ENCODE measurements around the gene NXPE3. TPM values are rescaled to one million over a fixed set of nuclear protein-coding genes. Genes with fewer than 3 reads are reported as not detected.
"Not testable (repeated sequence)": the region's sequence is repeated elsewhere in the genome, so short reads cannot be mapped to it uniquely, and the experiment has no call there.

The NXPE3 gene
- total RNA-seq, 1 experiment from 2014 or later = 15.9 TPM

DNA sequence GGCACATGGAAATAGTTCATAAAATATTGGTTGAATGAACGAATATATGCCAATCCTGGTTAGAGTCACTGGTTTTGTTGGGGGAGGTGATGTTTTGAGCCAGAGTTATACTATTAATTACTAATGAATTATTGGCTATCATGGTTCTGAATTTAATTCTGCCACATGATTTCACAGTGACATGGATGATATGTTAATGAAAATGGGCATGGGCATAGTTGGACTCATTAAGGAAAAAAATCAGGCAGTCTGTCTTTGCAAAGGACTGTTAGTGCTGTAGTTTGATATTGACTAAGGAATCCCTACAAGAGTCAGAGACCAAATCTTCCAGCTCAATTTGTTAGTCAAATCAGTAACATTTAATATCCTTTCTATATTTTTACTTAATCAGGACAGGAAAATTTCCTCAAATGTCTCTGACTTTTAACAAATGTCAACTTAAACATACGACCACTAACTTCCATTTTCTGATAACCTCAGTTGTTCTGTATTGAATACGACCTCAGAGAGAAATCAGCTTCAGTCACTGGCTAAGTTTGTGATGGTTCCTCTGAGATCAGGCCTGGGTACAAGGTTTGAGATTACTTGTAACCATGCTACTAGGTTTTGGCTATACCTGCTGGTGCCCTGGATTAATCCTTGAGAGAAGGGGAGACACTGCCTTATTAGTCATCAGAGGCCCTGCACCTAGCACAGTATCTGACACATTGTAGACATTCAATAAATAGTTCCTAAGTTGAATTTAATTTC lies 83.6 kb downstream of the NXPE3 start:
- no peak for DNase-seq
- H3K4me3 Mint-ChIP-seq = no peak overlapping the region
- no peak for TF ChIP-seq CTCF (conservative IDR thresholded peaks at IDR 0.05)
- H3K14ac ChIP-seq (ENCODE audit: insufficient read depth, low read length) = no peak overlapping the region
- no peak overlapping the region for H4K91ac ChIP-seq (ENCODE audit: insufficient read length, low read depth, low read length)
- no peaks in the 10 kb centered on the region for H3K23me2 ChIP-seq (ENCODE audit: insufficient read length, low read depth, low read length, poor library complexity, severe bottlenecking)
- no peaks in the 10 kb centered on the region for H3K9me3 Mint-ChIP-seq
- no peaks in the 10 kb centered on the region for H3K27me3 ChIP-seq (ENCODE audit: insufficient read depth, low read length)
- H3K79me2 ChIP-seq (ENCODE audit: insufficient read depth, low read length) = no peaks in the 10 kb centered on the region
- WGBS (ENCODE audit: extremely low coverage, insufficient read length, low lambda C conversion rate) = no CpG with 5 or more reads among the region's 3 CpGs
- H3K9me3 ChIP-seq (ENCODE audit: control insufficient read depth, low read depth, low read length) = no peaks in the 10 kb centered on the region
- H2AFZ ChIP-seq (ENCODE audit: low read length) = no peak overlapping the region
- H2AK5ac ChIP-seq (ENCODE audit: insufficient read length, low read length) = no peak overlapping the region
- H3K27me3 Mint-ChIP-seq (ENCODE audit: low read depth) = no peaks in the 10 kb centered on the region
- peaks cover 12 to 32% (median 31%) of the 10 kb centered on the region in 3 experiments; a peak in 6 of 7 replicates for H3K36me3 Mint-ChIP-seq (ENCODE audit: insufficient read depth in 1 of 3, low read depth in 3 of 3)
- H3K79me1 ChIP-seq (ENCODE audit: insufficient read depth, low read depth, low read length, poor library complexity, severe bottlenecking) = no peaks in the 10 kb centered on the region
- H3K56ac ChIP-seq (ENCODE audit: insufficient read length, low read depth, low read length) = no peak overlapping the region
- H2BK20ac ChIP-seq (ENCODE audit: low read depth, low read length, poor library complexity, severe bottlenecking) = no peak overlapping the region
- H3K27ac Mint-ChIP-seq = peak overlapping the region in 1 of 3 experiments; percentile 65; a peak in 3 of 7 replicates
- H4K5ac ChIP-seq (ENCODE audit: insufficient read length, low read depth, low read length) = no peak overlapping the region
- H2BK120ac ChIP-seq (ENCODE audit: low read depth, low read length, poor library complexity, severe bottlenecking) = no peak overlapping the region
- no peak overlapping the region for H2BK12ac ChIP-seq (ENCODE audit: insufficient read length, low read depth, low read length)
- no peak overlapping the region for H4K8ac ChIP-seq (replicated peaks; ENCODE audit: insufficient read length, low read depth, low read length)
- no peak overlapping the region for H3K9ac ChIP-seq (ENCODE audit: extremely low read depth, insufficient read length, low read length)
- no peak overlapping the region for H3K4me2 ChIP-seq (ENCODE audit: insufficient read depth, insufficient read length, low read length)
- H3K23ac ChIP-seq (ENCODE audit: insufficient read length, low read depth, low read length) = no peak overlapping the region
- H3K18ac ChIP-seq (ENCODE audit: insufficient read length, low read depth, low read length) = no peak overlapping the region
- H2BK15ac ChIP-seq (ENCODE audit: low read depth, low read length) = no peak overlapping the region
- no peaks in the 10 kb centered on the region for H3K4me1 ChIP-seq (ENCODE audit: insufficient read depth, low read length)
- no peak overlapping the region for H3K4ac ChIP-seq (ENCODE audit: low read depth, low read length)
- no peak overlapping the region for H2BK5ac ChIP-seq (ENCODE audit: insufficient read length, low read length)
- H3K27ac ChIP-seq (ENCODE audit: insufficient read length, low read depth, low read length) = no peak overlapping the region
- peaks cover 3 to 4% of the 10 kb centered on the region in 2 experiments; a peak in 3 of 4 replicates for H3K4me1 Mint-ChIP-seq
- H3T11ph ChIP-seq (ENCODE audit: low read length) = no peak overlapping the region
- H4K20me1 ChIP-seq (ENCODE audit: control insufficient read depth, insufficient read depth, insufficient read length) = no peaks in the 10 kb centered on the region

- not testable (repeated sequence) for H2AK5ac ChIP-seq (ENCODE audit: insufficient read length, low read length); H2AFZ ChIP-seq (ENCODE audit: low read length); H3K14ac ChIP-seq (ENCODE audit: insufficient read depth, low read length); H3K4me1 ChIP-seq (ENCODE audit: insufficient read depth, low read length); H3K27me3 Mint-ChIP-seq (ENCODE audit: low read depth); H3K9me3 ChIP-seq (ENCODE audit: control insufficient read depth, low read depth, low read length); H4K91ac ChIP-seq (ENCODE audit: insufficient read length, low read depth, low read length); H3K27me3 ChIP-seq (ENCODE audit: insufficient read depth, low read length); H3K27ac ChIP-seq (ENCODE audit: insufficient read length, low read depth, low read length); H3K4me1 Mint-ChIP-seq; H2BK15ac ChIP-seq (ENCODE audit: low read depth, low read length); H3K27ac Mint-ChIP-seq; H3K56ac ChIP-seq (ENCODE audit: insufficient read length, low read depth, low read length); H3K23me2 ChIP-seq (ENCODE audit: insufficient read length, low read depth, low read length, poor library complexity, severe bottlenecking); H3K9ac ChIP-seq (ENCODE audit: extremely low read depth, insufficient read length, low read length); H3K4ac ChIP-seq (ENCODE audit: low read depth, low read length); H4K8ac ChIP-seq (replicated peaks; ENCODE audit: insufficient read length, low read depth, low read length); H3K18ac ChIP-seq (ENCODE audit: insufficient read length, low read depth, low read length); H3K79me2 ChIP-seq (ENCODE audit: insufficient read depth, low read length); H4K20me1 ChIP-seq (ENCODE audit: control insufficient read depth, insufficient read depth, insufficient read length); H4K5ac ChIP-seq (ENCODE audit: insufficient read length, low read depth, low read length); H3K79me1 ChIP-seq (ENCODE audit: insufficient read depth, low read depth, low read length, poor library complexity, severe bottlenecking); H3K36me3 Mint-ChIP-seq (ENCODE audit: insufficient read depth in 1 of 3, low read depth in 3 of 3); H2BK12ac ChIP-seq (ENCODE audit: insufficient read length, low read depth, low read length); H3K23ac ChIP-seq (ENCODE audit: insufficient read length, low read depth, low read length); DNase-seq; H2BK20ac ChIP-seq (ENCODE audit: low read depth, low read length, poor library complexity, severe bottlenecking); H2BK5ac ChIP-seq (ENCODE audit: insufficient read length, low read length); H3K4me2 ChIP-seq (ENCODE audit: insufficient read depth, insufficient read length, low read length); H3T11ph ChIP-seq (ENCODE audit: low read length); H2BK120ac ChIP-seq (ENCODE audit: low read depth, low read length, poor library complexity, severe bottlenecking); H3K4me3 Mint-ChIP-seq; H3K9me3 Mint-ChIP-seq
- WGBS (ENCODE audit: extremely low coverage, insufficient read length, low lambda C conversion rate) = no CpG with 5 or more reads among the region's 7 CpGs
Measured at GRCh38 chr3:101864926-101865325, 85.9 kb downstream of the NXPE3 start.
